ENCODE data around the gene PDLIM5.
"Not testable (repeated sequence)": the region's sequence is repeated elsewhere in the genome, so short reads cannot be mapped to it uniquely, and the experiment has no call there.

The PDLIM5 gene

GRCh38 chr4:94462572-94462971, 10.8 kb downstream of the PDLIM5 start:
- peaks cover 49% of the 10 kb centered on the region for H3K4me1 ChIP-seq (ENCODE audit: control insufficient read depth, insufficient read depth, low read length)
- no peaks in the 10 kb centered on the region for H3K27me3 ChIP-seq (ENCODE audit: control insufficient read depth, insufficient read depth, low read length)
- H3K9me3 ChIP-seq (ENCODE audit: control insufficient read depth, insufficient read depth, low read depth, low read length): no peaks in the 10 kb centered on the region; the same call in 1 of the 2 replicates
- no peak overlapping the region for H3K4me3 ChIP-seq (ENCODE audit: low read depth, low read length)
- no peak overlapping the region for H3K9ac ChIP-seq (ENCODE audit: low read length)
- H3K27ac ChIP-seq (ENCODE audit: low read depth, low read length): no peak overlapping the region
- H3K36me3 ChIP-seq (ENCODE audit: control insufficient read depth, insufficient read depth, low read length): no peaks in the 10 kb centered on the region

DNA sequence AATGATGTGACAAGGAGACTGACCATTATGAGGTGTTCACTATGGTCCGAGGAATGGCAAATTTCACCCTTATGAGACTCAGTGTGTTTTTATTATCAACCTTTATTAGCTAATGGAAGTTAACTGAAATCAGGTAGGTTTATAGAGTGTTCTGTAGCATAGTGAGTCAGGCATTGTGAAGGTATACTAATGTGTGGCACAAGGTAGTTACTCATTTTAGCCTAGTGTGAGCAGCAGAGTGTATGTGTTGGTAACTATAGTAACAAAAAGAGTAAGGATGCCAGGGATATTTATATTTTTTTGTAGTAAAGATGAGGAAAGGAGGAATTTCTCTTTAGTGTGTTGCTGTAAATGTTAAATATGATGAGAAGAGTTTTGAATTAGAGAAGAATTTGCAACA, 12.0 kb downstream of the PDLIM5 start:
- Histone ChIP-seq H3K9ac (ENCODE audit: low read length) (no peak overlapping the region), H3K36me3 (ENCODE audit: control insufficient read depth, insufficient read depth, low read length) (no peaks in the 10 kb centered on the region), H3K27me3 (ENCODE audit: control insufficient read depth, insufficient read depth, low read length) (no peaks in the 10 kb centered on the region), H3K4me3 (ENCODE audit: low read depth, low read length) (no peak overlapping the region), H3K4me1 (ENCODE audit: control insufficient read depth, insufficient read depth, low read length) (peaks cover 39% of the 10 kb centered on the region), H3K27ac (ENCODE audit: low read depth, low read length) (no peak overlapping the region), H3K9me3 (ENCODE audit: control insufficient read depth, insufficient read depth, low read depth, low read length) (no peaks in the 10 kb centered on the region; the same call in 1 of the 2 replicates)

DNA sequence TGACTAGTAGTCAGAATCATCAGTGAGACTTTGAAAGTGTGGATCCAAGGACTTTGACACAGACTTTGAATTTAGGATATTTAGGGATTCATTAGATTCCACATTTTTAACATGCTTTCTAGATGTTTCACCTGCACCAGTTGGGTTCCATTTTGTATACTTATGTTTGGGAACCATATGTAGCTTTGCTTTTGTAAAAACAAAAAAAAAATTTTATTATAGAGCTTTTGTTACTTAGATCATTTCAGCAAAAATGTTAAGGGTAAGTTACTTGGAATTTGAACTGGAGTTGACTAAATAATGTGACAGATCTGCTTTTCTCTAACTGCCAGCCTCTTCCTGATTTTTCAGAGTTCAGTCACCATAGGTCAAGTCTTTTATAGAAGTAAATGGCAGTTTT, 14.6 kb downstream of the PDLIM5 start:
- peaks cover 5% of the 10 kb centered on the region; the same call in 1 of the 2 replicates for H3K36me3 ChIP-seq (ENCODE audit: control insufficient read depth, insufficient read depth, low read length)
- peaks cover 18% of the 10 kb centered on the region; the same call in 1 of the 2 replicates for H3K9me3 ChIP-seq (ENCODE audit: control insufficient read depth, insufficient read depth, low read depth, low read length)
- no peak overlapping the region for H3K27ac ChIP-seq (ENCODE audit: low read depth, low read length)
- H3K4me3 ChIP-seq (ENCODE audit: low read depth, low read length): no peak overlapping the region
- no peak overlapping the region for H3K9ac ChIP-seq (ENCODE audit: low read length)
- peaks cover 15% of the 10 kb centered on the region; the same call in 1 of the 2 replicates for H3K4me1 ChIP-seq (ENCODE audit: control insufficient read depth, insufficient read depth, low read length)
- H3K27me3 ChIP-seq (ENCODE audit: control insufficient read depth, insufficient read depth, low read length): no peaks in the 10 kb centered on the region

DNA sequence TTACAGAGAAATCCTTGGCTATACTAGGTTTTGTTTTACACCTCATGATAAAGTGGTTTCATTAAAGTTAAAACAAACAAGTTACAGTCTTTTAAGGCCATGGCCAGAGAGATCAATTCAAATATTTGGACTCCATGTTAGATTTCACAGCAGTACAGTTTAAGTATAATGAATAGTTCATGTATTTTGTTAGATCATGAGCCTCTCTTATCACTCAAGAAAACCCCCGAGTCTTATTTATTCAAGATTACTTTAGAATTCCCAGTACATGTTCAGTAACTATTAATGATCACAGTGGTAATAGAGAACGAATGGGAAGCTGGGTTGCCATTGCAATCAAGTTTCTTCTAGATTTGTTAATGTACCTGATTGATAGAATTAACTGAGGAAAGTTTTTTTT, 15.2 kb downstream of the PDLIM5 start:
- H3K4me1 ChIP-seq (ENCODE audit: control insufficient read depth, insufficient read depth, low read length): peaks cover 10% of the 10 kb centered on the region; the same call in 1 of the 2 replicates

DNA sequence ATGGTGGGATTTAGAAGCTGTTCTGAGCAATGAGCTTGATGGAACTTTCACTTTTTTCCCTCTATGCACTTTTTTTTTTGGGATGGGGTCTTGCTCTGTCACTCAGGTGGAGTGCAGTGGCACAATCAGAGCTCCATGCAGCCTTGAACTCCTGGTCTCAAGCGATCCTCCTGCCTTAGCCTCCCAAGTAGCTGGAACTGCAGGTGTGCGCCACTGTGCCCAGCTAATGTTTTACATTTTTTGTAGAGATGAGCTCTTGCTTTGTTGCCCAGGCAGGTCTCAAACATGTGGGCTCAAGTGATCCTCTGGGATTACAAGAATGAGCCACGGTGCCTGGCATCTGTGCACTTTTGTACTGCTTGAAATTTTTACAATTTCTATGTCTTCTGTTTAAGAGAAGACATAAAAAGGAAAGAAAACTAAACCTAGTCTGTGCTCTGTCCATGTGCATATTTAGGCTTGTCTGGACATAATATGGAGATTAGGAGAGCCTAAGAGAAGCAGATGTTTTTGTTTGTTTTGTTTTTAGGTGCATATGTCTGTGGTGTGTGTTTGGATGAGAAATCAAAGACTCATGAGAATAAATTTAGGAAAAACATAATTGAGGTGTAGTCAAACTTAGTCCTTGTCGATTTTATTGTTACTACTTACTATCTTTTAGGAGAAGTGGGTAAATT, 16.5 kb downstream of the PDLIM5 start:
- H3K4me3 ChIP-seq (ENCODE audit: low read depth, low read length): no peak overlapping the region
- no peaks in the 10 kb centered on the region for H3K27me3 ChIP-seq (ENCODE audit: control insufficient read depth, insufficient read depth, low read length)
- H3K9me3 ChIP-seq (ENCODE audit: control insufficient read depth, insufficient read depth, low read depth, low read length): peaks cover 18% of the 10 kb centered on the region; the same call in 1 of the 2 replicates
- H3K9ac ChIP-seq (ENCODE audit: low read length): no peak overlapping the region
- no peak overlapping the region for H3K27ac ChIP-seq (ENCODE audit: low read depth, low read length)
- peaks cover 5% of the 10 kb centered on the region; the same call in 1 of the 2 replicates for H3K36me3 ChIP-seq (ENCODE audit: control insufficient read depth, insufficient read depth, low read length)
- H3K4me1 ChIP-seq (ENCODE audit: control insufficient read depth, insufficient read depth, low read length): peaks cover 10% of the 10 kb centered on the region; the same call in 1 of the 2 replicates

More for the DNA sequence above, 15.2 kb downstream of the PDLIM5 start:
- Histone ChIP-seq H3K27me3 (ENCODE audit: control insufficient read depth, insufficient read depth, low read length) (no peaks in the 10 kb centered on the region), H3K9me3 (ENCODE audit: control insufficient read depth, insufficient read depth, low read depth, low read length) (peaks cover 18% of the 10 kb centered on the region; the same call in 1 of the 2 replicates), H3K4me3 (ENCODE audit: low read depth, low read length) (no peak overlapping the region), H3K27ac (ENCODE audit: low read depth, low read length) (no peak overlapping the region), H3K36me3 (ENCODE audit: control insufficient read depth, insufficient read depth, low read length) (peaks cover 5% of the 10 kb centered on the region; the same call in 1 of the 2 replicates), H3K9ac (ENCODE audit: low read length) (no peak overlapping the region)

GRCh38 chr4:94469221-94469784, 17.6 kb downstream of the PDLIM5 start:
- H3K27me3 ChIP-seq (ENCODE audit: control insufficient read depth, insufficient read depth, low read length): no peaks in the 10 kb centered on the region
- H3K9me3 ChIP-seq (ENCODE audit: control insufficient read depth, insufficient read depth, low read depth, low read length): peaks cover 18% of the 10 kb centered on the region; the same call in 1 of the 2 replicates
- no peak overlapping the region for H3K4me3 ChIP-seq (ENCODE audit: low read depth, low read length)
- no peak overlapping the region for H3K9ac ChIP-seq (ENCODE audit: low read length)
- H3K36me3 ChIP-seq (ENCODE audit: control insufficient read depth, insufficient read depth, low read length): peaks cover 5% of the 10 kb centered on the region; the same call in 1 of the 2 replicates
- H3K27ac ChIP-seq (ENCODE audit: low read depth, low read length): no peak overlapping the region
- H3K4me1 ChIP-seq (ENCODE audit: control insufficient read depth, insufficient read depth, low read length): no peaks in the 10 kb centered on the region; the same call in 1 of the 2 replicates

DNA sequence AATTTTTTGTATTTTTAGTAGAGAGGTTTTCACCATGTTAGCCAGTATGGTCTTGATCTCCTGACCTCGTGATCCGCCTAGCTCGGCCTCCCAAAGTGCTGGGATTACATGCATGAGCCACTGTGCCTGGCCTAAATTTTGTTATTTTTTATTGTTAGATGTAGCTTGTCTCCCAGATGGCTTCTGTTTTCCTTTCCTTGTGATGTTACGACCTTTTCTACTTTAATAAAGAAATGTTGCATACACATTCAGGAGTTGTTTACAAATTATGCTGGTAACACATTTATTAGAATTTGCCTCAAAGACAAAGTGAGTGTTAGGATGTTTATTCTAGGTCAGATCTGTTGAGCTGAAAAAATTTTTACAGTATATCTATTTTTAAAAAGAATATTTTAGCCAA, 18.4 kb downstream of the PDLIM5 start:
- no peak overlapping the region for H3K27ac ChIP-seq (ENCODE audit: low read depth, low read length)
- no peaks in the 10 kb centered on the region for H3K27me3 ChIP-seq (ENCODE audit: control insufficient read depth, insufficient read depth, low read length)
- no peak overlapping the region for H3K4me3 ChIP-seq (ENCODE audit: low read depth, low read length)
- peaks cover 18% of the 10 kb centered on the region; the same call in 1 of the 2 replicates for H3K9me3 ChIP-seq (ENCODE audit: control insufficient read depth, insufficient read depth, low read depth, low read length)
- H3K9ac ChIP-seq (ENCODE audit: low read length): no peak overlapping the region
- H3K4me1 ChIP-seq (ENCODE audit: control insufficient read depth, insufficient read depth, low read length): peaks cover 6% of the 10 kb centered on the region
- peaks cover 5% of the 10 kb centered on the region; the same call in 1 of the 2 replicates for H3K36me3 ChIP-seq (ENCODE audit: control insufficient read depth, insufficient read depth, low read length)

DNA sequence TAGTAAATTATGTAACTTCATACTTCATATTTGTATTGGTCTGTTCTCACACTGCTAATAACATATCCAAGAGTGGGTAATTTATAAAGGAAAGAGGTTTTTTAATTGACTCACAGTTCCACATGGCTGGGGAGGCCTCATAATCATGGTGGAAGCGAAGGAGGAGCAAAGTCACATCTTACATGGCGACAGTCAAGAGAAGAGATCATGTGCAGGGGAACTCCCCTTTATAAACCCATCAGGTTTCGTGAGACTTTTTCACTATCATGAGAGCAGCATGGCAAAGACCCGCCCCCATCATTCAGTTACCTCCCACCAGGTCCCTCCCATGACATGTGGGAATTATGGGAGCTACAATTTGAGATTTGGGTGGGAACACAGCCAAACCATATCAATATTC, 19.0 kb downstream of the PDLIM5 start:
- not testable (repeated sequence) for H3K36me3 ChIP-seq (ENCODE audit: control insufficient read depth, insufficient read depth, low read length); H3K4me3 ChIP-seq (ENCODE audit: low read depth, low read length); H3K9ac ChIP-seq (ENCODE audit: low read length); H3K27me3 ChIP-seq (ENCODE audit: control insufficient read depth, insufficient read depth, low read length); H3K27ac ChIP-seq (ENCODE audit: low read depth, low read length)
- H3K4me1 ChIP-seq (ENCODE audit: control insufficient read depth, insufficient read depth, low read length): peaks cover 12% of the 10 kb centered on the region
- peaks cover 18% of the 10 kb centered on the region; the same call in 1 of the 2 replicates for H3K9me3 ChIP-seq (ENCODE audit: control insufficient read depth, insufficient read depth, low read depth, low read length)

- Histone ChIP-seq H3K36me3 (ENCODE audit: control insufficient read depth, insufficient read depth, low read length) (peaks cover 5% of the 10 kb centered on the region; the same call in 1 of the 2 replicates), H3K9ac (ENCODE audit: low read length) (no peak overlapping the region), H3K4me1 (ENCODE audit: control insufficient read depth, insufficient read depth, low read length) (peaks cover 20% of the 10 kb centered on the region), H3K9me3 (ENCODE audit: control insufficient read depth, insufficient read depth, low read depth, low read length) (peaks cover 18% of the 10 kb centered on the region; the same call in 1 of the 2 replicates), H3K4me3 (ENCODE audit: low read depth, low read length) (no peak overlapping the region), H3K27me3 (ENCODE audit: control insufficient read depth, insufficient read depth, low read length) (no peaks in the 10 kb centered on the region), H3K27ac (ENCODE audit: low read depth, low read length) (no peak overlapping the region)
These were observed 20.5 kb downstream of the PDLIM5 start for GRCh38 chr4:94472056-94472826.

DNA sequence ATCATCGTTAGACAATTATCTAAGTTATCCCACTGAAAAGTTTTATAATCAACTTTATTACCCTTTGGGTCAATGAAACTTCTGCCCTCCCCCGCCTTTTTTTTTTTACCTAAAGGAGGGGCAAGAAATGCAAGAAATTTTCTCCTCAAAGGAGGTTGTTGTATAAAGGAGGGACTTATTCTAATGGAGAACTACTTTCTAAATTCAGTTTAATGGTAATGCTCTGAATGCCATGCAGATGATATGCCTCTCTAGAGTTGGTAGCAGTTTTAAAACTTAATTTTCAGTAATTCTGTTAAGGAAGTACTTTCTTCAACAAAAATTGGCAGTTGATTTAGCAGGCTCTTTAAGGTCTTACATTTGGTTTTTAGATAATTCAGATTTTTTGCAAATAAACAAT, 23.3 kb downstream of the PDLIM5 start:
- Histone ChIP-seq H3K27ac (ENCODE audit: low read depth, low read length) (0 out of 2 replicates have a peak overlapping the region, but pooled peaks have one; percentile 40), H3K4me3 (ENCODE audit: low read depth, low read length) (no peak overlapping the region), H3K9ac (ENCODE audit: low read length) (no peak overlapping the region), H3K4me1 (ENCODE audit: control insufficient read depth, insufficient read depth, low read length) (peaks cover 32% of the 10 kb centered on the region), H3K9me3 (ENCODE audit: control insufficient read depth, insufficient read depth, low read depth, low read length) (peaks cover 9% of the 10 kb centered on the region; the same call in 1 of the 2 replicates), H3K27me3 (ENCODE audit: control insufficient read depth, insufficient read depth, low read length) (no peaks in the 10 kb centered on the region), H3K36me3 (ENCODE audit: control insufficient read depth, insufficient read depth, low read length) (peaks cover 5% of the 10 kb centered on the region; the same call in 1 of the 2 replicates)
